Muscle of leg (tissue), 11 donors: ENCODE results near the gene ENTPD2. TPM values are rescaled to one million over a fixed set of nuclear protein-coding genes. Genes with fewer than 3 reads are reported as not detected.

Experiments used
- DNase-seq: peaks from one replicate; pipeline ENCODE4 v3.0.0; 2013
- H3K27ac ChIP-seq: one replicate; pipeline ENCODE4 v1.5.1; 2013; ENCODE audit warnings: mild to moderate bottlenecking, low read length, control low read depth
- H3K27me3 ChIP-seq: one replicate; pipeline ENCODE4 v1.6.1; 2013; ENCODE audit warnings: low read length; ENCODE audit not compliant: control insufficient read depth, insufficient read depth
- H3K36me3 ChIP-seq: one replicate; pipeline ENCODE4 v1.6.1; 2013; ENCODE audit warnings: low read length; ENCODE audit not compliant: control insufficient read depth, insufficient read depth
- H3K4me1 ChIP-seq: one replicate; pipeline ENCODE4 v1.6.1; 2013; ENCODE audit warnings: low read length; ENCODE audit not compliant: control insufficient read depth, insufficient read depth
- H3K4me3 ChIP-seq: one replicate; pipeline ENCODE4 v1.5.1; 2013; ENCODE audit warnings: low read length, control low read depth
- H3K9me3 ChIP-seq: replicated peaks from 2 replicates; pipeline ENCODE4 v1.6.1; 2013; ENCODE audit warnings: low read depth, low read length; ENCODE audit not compliant: control insufficient read depth
- WGBS: methylation state at CpG from one replicate; pipeline ENCODE4 v1.1.5; 2013; ENCODE audit warnings: missing lambda C conversion rate; ENCODE audit not compliant: insufficient coverage; 5-methylcytosine and 5-hydroxymethylcytosine counted together
- polyA plus RNA-seq, 8 donors: library from polyadenylated mRNA; unstranded; fragments of 120-200 nt; gene quantifications; one replicate each; pipeline versions ENCODE4 v1.2.1 to v1.2.3, GENCODE V29; 2013; ENCODE audit warnings: inconsistent platforms in 1 of 8, low replicate concordance in 1 of 8; ENCODE audit not compliant: insufficient read length in 8 of 8, insufficient read depth in 1 of 8
- total RNA-seq: library from RNA; stranded (reverse); fragments of 120-200 nt; gene quantifications from one replicate; pipeline ENCODE4 v1.2.4, GENCODE V29; 2013

The ENTPD2 gene
- total and polyA plus RNA-seq, 9 donors, result 3.7 to 20.6 (median 13.0) TPM

GRCh38 chr9:137088121-137088520 lies 34.3 kb upstream of the ENTPD2 start:
- no peak overlapping the region for H3K4me3 ChIP-seq
- 80% methylated on average over 1 of the region's 5 CpGs for WGBS
- peaks cover 20% of the 10 kb centered on the region for H3K4me1 ChIP-seq
- peaks cover 36% of the 10 kb centered on the region for H3K36me3 ChIP-seq
- H3K9me3 ChIP-seq, result no peaks in the 10 kb centered on the region
- no peak for DNase-seq
- H3K27ac ChIP-seq, result no peak overlapping the region
- H3K27me3 ChIP-seq, result no peaks in the 10 kb centered on the region

GRCh38 chr9:137087409-137087925 lies 33.6 kb upstream of the ENTPD2 start:
- WGBS, result 0% methylated on average over 13 of the region's 22 CpGs
- Histone ChIP-seq H3K27me3 (no peaks in the 10 kb centered on the region), H3K27ac (peak overlapping the region; percentile 72), H3K36me3 (peaks cover 29% of the 10 kb centered on the region), H3K4me3 (peak overlapping the region; percentile 60), H3K4me1 (peaks cover 20% of the 10 kb centered on the region), H3K9me3 (no peaks in the 10 kb centered on the region)
- DNase-seq, result no peak

- H3K4me3 ChIP-seq, result peak within 1 kb of the TSS; percentile 60
- H3K27me3 ChIP-seq, result no peaks in the 10 kb centered on the region
- H3K4me1 ChIP-seq, result peaks cover 20% of the 10 kb centered on the region
- peaks cover 22% of the 10 kb centered on the region for H3K36me3 ChIP-seq
- peak within 1 kb of the TSS; percentile 86 for H3K27ac ChIP-seq
- no peaks in the 10 kb centered on the region for H3K9me3 ChIP-seq
- under 1% methylated on average over 101 of the region's 101 CpGs for WGBS
- peak; percentile 99 for DNase-seq
These were observed 32.9 kb upstream of the ENTPD2 start, which contains the start of gene MAN1B1 for GRCh38 chr9:137086531-137087408. Gene MAN1B1 (plus strand): TSS chr9:137086985. CDS start chr9:137087000, 15 bp downstream.

- H3K9me3 ChIP-seq, result no peaks in the 10 kb centered on the region
- 1% methylated on average over 57 of the region's 58 CpGs for WGBS
- DNase-seq, result no peak
- H3K4me3 ChIP-seq, result peak overlapping the region; percentile 60
- H3K27ac ChIP-seq, result peak overlapping the region; percentile 86
- peaks cover 17% of the 10 kb centered on the region for H3K36me3 ChIP-seq
- H3K27me3 ChIP-seq, result no peaks in the 10 kb centered on the region
- H3K4me1 ChIP-seq, result peaks cover 20% of the 10 kb centered on the region
These were observed 32.2 kb upstream of the ENTPD2 start for GRCh38 chr9:137085920-137086530.

GRCh38 chr9:137084526-137084925 lies 30.7 kb upstream of the ENTPD2 start:
- H3K27me3 ChIP-seq, result peaks cover 14% of the 10 kb centered on the region
- 82% methylated on average over 7 of the region's 9 CpGs for WGBS
- no peak for DNase-seq
- H3K27ac ChIP-seq, result no peak overlapping the region
- H3K4me1 ChIP-seq, result peaks cover 20% of the 10 kb centered on the region
- peaks cover 12% of the 10 kb centered on the region for H3K36me3 ChIP-seq
- no peak overlapping the region for H3K4me3 ChIP-seq
- no peaks in the 10 kb centered on the region for H3K9me3 ChIP-seq

- Histone ChIP-seq H3K4me1 (peaks cover 24% of the 10 kb centered on the region), H3K9me3 (no peaks in the 10 kb centered on the region), H3K36me3 (peaks cover 4% of the 10 kb centered on the region), H3K4me3 (no peak overlapping the region), H3K27me3 (peaks cover 24% of the 10 kb centered on the region), H3K27ac (no peak overlapping the region)
- DNase-seq, result no peak
- 49% methylated on average over 11 of the region's 12 CpGs for whole genome bisulfite sequencing
These were observed 29.6 kb upstream of the ENTPD2 start for GRCh38 chr9:137083394-137084004.

GRCh38 chr9:137082925-137083290 lies 29.0 kb upstream of the ENTPD2 start:
- WGBS, result 70% methylated on average over 6 of the region's 8 CpGs
- Histone ChIP-seq H3K4me3 (no peak overlapping the region), H3K4me1 (peaks cover 29% of the 10 kb centered on the region), H3K36me3 (peaks cover 4% of the 10 kb centered on the region), H3K27ac (no peak overlapping the region), H3K9me3 (no peaks in the 10 kb centered on the region), H3K27me3 (peaks cover 30% of the 10 kb centered on the region)
- DNase-seq, result no peak

GRCh38 chr9:137082222-137082924 lies 28.5 kb upstream of the ENTPD2 start:
- H3K27ac ChIP-seq, result no peak overlapping the region
- H3K36me3 ChIP-seq, result peaks cover 4% of the 10 kb centered on the region
- no peaks in the 10 kb centered on the region for H3K9me3 ChIP-seq
- H3K4me3 ChIP-seq, result no peak overlapping the region
- H3K27me3 ChIP-seq, result peaks cover 33% of the 10 kb centered on the region
- DNase-seq, result no peak
- 81% methylated on average over 12 of the region's 16 CpGs for WGBS
- H3K4me1 ChIP-seq, result peaks cover 27% of the 10 kb centered on the region

- Histone ChIP-seq H3K27ac (no peak overlapping the region), H3K4me1 (peaks cover 25% of the 10 kb centered on the region), H3K36me3 (peaks cover 4% of the 10 kb centered on the region), H3K4me3 (no peak overlapping the region), H3K9me3 (no peaks in the 10 kb centered on the region), H3K27me3 (peaks cover 39% of the 10 kb centered on the region)
- 85% methylated on average over 22 of the region's 24 CpGs for WGBS
- DNase-seq, result no peak
These were observed 26.6 kb upstream of the ENTPD2 start for GRCh38 chr9:137080260-137081122.
